ENCODE results near the gene NCKAP1. TPM values are rescaled to one million over a fixed set of nuclear protein-coding genes. Genes with fewer than 3 reads are reported as not detected.
"Not testable (repeated sequence)": the region's sequence is repeated elsewhere in the genome, so short reads cannot be mapped to it uniquely, and the experiment has no call there.

NCKAP1 gene
- total RNA-seq, 5 donors from 2014 or later (not counting 1 experiment from before 2014, with no cell fraction given), result 2.6 to 7.6 (median 4.9) TPM

DNA sequence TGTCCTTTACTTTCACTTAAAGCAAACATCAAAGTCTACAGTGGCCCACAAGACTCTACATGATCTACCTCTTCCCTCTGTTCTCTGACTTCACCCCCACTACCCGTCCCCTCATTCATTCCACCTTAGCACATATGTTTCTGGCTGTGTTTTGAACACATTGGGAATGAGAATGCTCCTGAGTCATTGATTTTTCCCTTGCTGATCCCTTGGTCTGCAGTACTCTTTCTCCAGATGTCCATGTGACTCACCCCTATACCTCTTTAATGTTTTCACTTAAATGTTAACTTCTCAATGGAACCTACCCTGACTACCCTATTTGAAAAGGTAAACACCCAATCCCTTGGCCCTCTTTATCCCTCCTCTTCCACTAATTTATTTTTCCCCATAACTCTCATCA, 141.1 kb downstream of the NCKAP1 start:
- POLR2A ChIA-PET, result no interaction called here
- CTCF ChIA-PET, result no interaction called here
- H3K9me3 ChIP-seq, result no peaks in the 10 kb centered on the region
- Mint-ChIP-seq H3K27me3 (peaks cover 0 to 11% of the 10 kb centered on the region in 2 donors), H3K9me3 (no peaks in the 10 kb centered on the region), H3K4me1 (peaks cover 0 to 5% (median 0%) of the 10 kb centered on the region in 3 donors), H3K36me3 (no peaks in the 10 kb centered on the region), H3K4me3 (no peak overlapping the region), H3K27ac (no peak overlapping the region)
- H3K36me3 ChIP-seq (ENCODE audit: control insufficient read depth in 2 of 2, extremely low read depth in 1 of 2, insufficient read depth in 1 of 2, low read length in 1 of 2), result no peaks in the 10 kb centered on the region
- no peak overlapping the region for H3K27ac ChIP-seq (ENCODE audit: low read length)
- peaks cover 0 to 6% of the 10 kb centered on the region in 2 experiments for H3K27me3 ChIP-seq (replicated peaks in 1 of 2; ENCODE audit: control insufficient read depth in 2 of 2, extremely low read depth in 1 of 2, insufficient read depth in 2 of 2, low read length in 1 of 2)
- ATAC-seq (replicated peaks in 1 of 4), result no peak
- WGBS (ENCODE audit: insufficient coverage), result no CpG with 5 or more reads among the region's 1 CpG
- H3K4me3 ChIP-seq (ENCODE audit: control insufficient read depth in 1 of 2, extremely low read depth in 1 of 2, low read length in 1 of 2), result no peak overlapping the region
- no peaks in the 10 kb centered on the region for H3K4me1 ChIP-seq (ENCODE audit: control insufficient read depth in 1 of 2, extremely low read depth in 1 of 2, insufficient read depth in 2 of 2, low read length in 2 of 2)
- DNase-seq, result no peak

DNA sequence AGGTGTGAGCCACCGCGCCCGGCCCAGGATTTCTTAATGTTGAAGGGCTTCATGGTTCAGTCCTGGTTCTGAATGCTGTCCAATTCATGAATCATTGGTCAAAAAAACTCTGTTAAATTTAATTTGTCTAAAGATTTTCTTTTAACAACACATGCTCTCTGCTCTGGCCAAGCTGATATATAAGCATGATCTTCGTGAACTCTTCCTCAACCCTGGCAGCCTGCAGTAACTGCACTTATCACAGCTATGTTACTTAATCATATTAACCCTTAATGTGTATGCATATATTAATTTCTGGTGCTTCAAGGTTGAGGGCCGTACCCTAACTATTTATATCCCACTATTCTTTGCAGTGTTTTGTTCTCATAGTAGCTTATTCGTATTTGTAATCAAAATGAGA, 142.5 kb downstream of the NCKAP1 start:
- no peaks in the 10 kb centered on the region for H3K9me3 Mint-ChIP-seq
- H3K27ac ChIP-seq (ENCODE audit: low read length), result no peak overlapping the region
- H3K4me3 ChIP-seq (ENCODE audit: control insufficient read depth in 1 of 2, extremely low read depth in 1 of 2, low read length in 1 of 2), result no peak overlapping the region
- peaks cover 0 to 5% (median 0%) of the 10 kb centered on the region in 3 donors for H3K4me1 Mint-ChIP-seq
- peaks cover 0 to 11% of the 10 kb centered on the region in 2 donors for H3K27me3 Mint-ChIP-seq
- DNase-seq (no peak), ATAC-seq (replicated peaks in 1 of 4) (no peak)
- H3K4me1 ChIP-seq (ENCODE audit: control insufficient read depth in 1 of 2, extremely low read depth in 1 of 2, insufficient read depth in 2 of 2, low read length in 2 of 2), result no peaks in the 10 kb centered on the region
- peaks cover 0 to 6% of the 10 kb centered on the region in 2 experiments for H3K27me3 ChIP-seq (replicated peaks in 1 of 2; ENCODE audit: control insufficient read depth in 2 of 2, extremely low read depth in 1 of 2, insufficient read depth in 2 of 2, low read length in 1 of 2)
- ChIA-PET CTCF (no interaction called here), POLR2A (no interaction called here)
- H3K36me3 ChIP-seq (ENCODE audit: control insufficient read depth in 2 of 2, extremely low read depth in 1 of 2, insufficient read depth in 1 of 2, low read length in 1 of 2), result no peaks in the 10 kb centered on the region
- WGBS (ENCODE audit: insufficient coverage), result 100% methylated on average over 3 of the region's 6 CpGs
- no peak overlapping the region for H3K27ac Mint-ChIP-seq
- H3K4me3 Mint-ChIP-seq, result no peak overlapping the region
- no peaks in the 10 kb centered on the region for H3K36me3 Mint-ChIP-seq
- H3K9me3 ChIP-seq, result no peaks in the 10 kb centered on the region

DNA sequence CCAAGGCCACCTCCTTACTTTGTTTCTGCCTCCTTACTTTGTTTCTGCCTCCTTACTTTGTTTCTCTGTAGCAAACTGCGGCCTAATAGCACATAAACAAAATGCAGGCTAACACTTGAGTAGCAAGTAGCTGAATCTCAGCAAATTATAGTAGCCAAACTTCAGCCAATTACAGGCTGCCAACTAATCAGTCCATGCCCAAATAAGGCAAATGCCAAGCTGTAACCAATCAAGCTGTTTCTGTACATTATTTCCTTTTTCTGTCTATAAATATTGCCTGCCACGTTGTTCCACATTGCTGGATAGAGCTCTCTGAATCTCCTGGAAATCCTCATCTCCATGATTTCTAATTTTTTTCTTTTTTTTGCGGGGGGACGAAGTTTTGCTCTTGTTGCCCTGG, 143.1 kb downstream of the NCKAP1 start:
- Histone ChIP-seq H3K4me1 (ENCODE audit: control insufficient read depth in 1 of 2, extremely low read depth in 1 of 2, insufficient read depth in 2 of 2, low read length in 2 of 2) (no peaks in the 10 kb centered on the region), H3K4me3 (ENCODE audit: control insufficient read depth in 1 of 2, extremely low read depth in 1 of 2, low read length in 1 of 2) (no peak overlapping the region), H3K9me3 (no peaks in the 10 kb centered on the region), H3K27ac (ENCODE audit: low read length) (no peak overlapping the region), H3K36me3 (ENCODE audit: control insufficient read depth in 2 of 2, extremely low read depth in 1 of 2, insufficient read depth in 1 of 2, low read length in 1 of 2) (no peaks in the 10 kb centered on the region), H3K27me3 (replicated peaks in 1 of 2; ENCODE audit: control insufficient read depth in 2 of 2, extremely low read depth in 1 of 2, insufficient read depth in 2 of 2, low read length in 1 of 2) (peaks cover 0 to 6% of the 10 kb centered on the region in 2 experiments)
- CTCF ChIA-PET, result no interaction called here
- Mint-ChIP-seq H3K4me3 (no peak overlapping the region), H3K27me3 (peaks cover 0 to 11% of the 10 kb centered on the region in 2 donors), H3K27ac (no peak overlapping the region), H3K9me3 (no peaks in the 10 kb centered on the region), H3K4me1 (peaks cover 0 to 5% (median 0%) of the 10 kb centered on the region in 3 donors), H3K36me3 (no peaks in the 10 kb centered on the region)
- 67% methylated on average over 2 of the region's 4 CpGs for WGBS (ENCODE audit: insufficient coverage)
- DNase-seq (no peak), ATAC-seq (replicated peaks in 1 of 4) (no peak)
- POLR2A ChIA-PET, result no interaction called here

DNA sequence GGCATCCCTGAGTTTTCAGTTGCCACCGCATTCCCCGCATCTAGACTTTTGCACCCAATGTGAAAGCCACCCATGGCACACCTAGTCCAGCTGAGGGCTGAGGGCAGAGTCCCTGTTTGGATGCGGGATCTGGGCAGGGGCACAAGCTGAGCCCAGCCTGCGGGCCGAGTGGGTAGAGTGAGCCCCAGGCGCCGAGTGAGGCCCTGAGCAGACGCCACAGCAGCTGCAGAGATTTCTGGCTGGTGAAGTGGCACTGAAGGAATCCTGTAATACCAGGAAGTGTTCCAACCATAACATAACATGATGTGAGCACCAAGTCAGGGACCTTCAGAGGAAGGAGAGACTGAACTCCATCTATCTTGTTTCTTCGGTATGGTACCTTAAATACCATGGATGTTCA, 144.1 kb downstream of the NCKAP1 start:
- Histone ChIP-seq H3K4me3 (ENCODE audit: control insufficient read depth in 1 of 2, extremely low read depth in 1 of 2, low read length in 1 of 2) (no peak overlapping the region), H3K27me3 (replicated peaks in 1 of 2; ENCODE audit: control insufficient read depth in 2 of 2, extremely low read depth in 1 of 2, insufficient read depth in 2 of 2, low read length in 1 of 2) (peaks cover 0 to 6% of the 10 kb centered on the region in 2 experiments), H3K36me3 (ENCODE audit: control insufficient read depth in 2 of 2, extremely low read depth in 1 of 2, insufficient read depth in 1 of 2, low read length in 1 of 2) (no peaks in the 10 kb centered on the region), H3K9me3 (no peaks in the 10 kb centered on the region), H3K4me1 (ENCODE audit: control insufficient read depth in 1 of 2, extremely low read depth in 1 of 2, insufficient read depth in 2 of 2, low read length in 2 of 2) (no peaks in the 10 kb centered on the region), H3K27ac (ENCODE audit: low read length) (no peak overlapping the region)
- Mint-ChIP-seq H3K4me1 (no peaks in the 10 kb centered on the region), H3K27ac (no peak overlapping the region), H3K36me3 (no peaks in the 10 kb centered on the region), H3K27me3 (peaks cover 0 to 8% of the 10 kb centered on the region in 2 donors), H3K4me3 (no peak overlapping the region), H3K9me3 (no peaks in the 10 kb centered on the region)
- CTCF ChIA-PET, result no interaction called here
- POLR2A ChIA-PET, result interaction anchor here in 1 of 2 donors (0.6 kb wide), 1 partner anchor 12 kb away, joined by 3 read pairs; no protein-coding TSS in a partner anchor
- ATAC-seq (replicated peaks in 1 of 4) (no peak), DNase-seq (no peak)
- 94% methylated on average over 6 of the region's 9 CpGs for WGBS (ENCODE audit: insufficient coverage)

DNA sequence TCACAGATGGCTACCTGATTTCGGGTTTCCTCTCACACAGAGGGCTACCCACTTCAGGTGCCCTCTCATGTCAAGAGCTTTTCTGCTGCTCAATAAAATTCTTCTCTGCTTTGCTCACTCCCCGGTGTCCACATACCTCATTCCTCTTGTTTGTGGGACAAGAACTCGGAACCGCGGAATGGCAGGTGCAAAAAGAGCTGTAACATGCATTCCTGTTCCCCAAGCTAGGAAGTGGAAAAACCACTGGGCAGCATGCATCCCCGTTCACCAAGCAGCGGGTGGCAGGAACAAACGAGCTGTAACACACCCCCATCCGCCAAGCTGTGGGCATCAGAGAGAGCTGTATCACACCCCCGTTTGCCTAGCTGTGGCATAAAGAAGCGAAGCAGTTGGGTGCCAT, 144.6 kb downstream of the NCKAP1 start:
- WGBS (ENCODE audit: insufficient coverage), result 84% methylated on average over 11 of the region's 11 CpGs
- Histone ChIP-seq H3K4me3 (ENCODE audit: control insufficient read depth in 1 of 2, extremely low read depth in 1 of 2, low read length in 1 of 2) (no peak overlapping the region), H3K27me3 (replicated peaks in 1 of 2; ENCODE audit: control insufficient read depth in 2 of 2, extremely low read depth in 1 of 2, insufficient read depth in 2 of 2, low read length in 1 of 2) (peaks cover 0 to 6% of the 10 kb centered on the region in 2 experiments), H3K9me3 (no peaks in the 10 kb centered on the region), H3K27ac (ENCODE audit: low read length) (no peak overlapping the region), H3K36me3 (ENCODE audit: control insufficient read depth in 2 of 2, extremely low read depth in 1 of 2, insufficient read depth in 1 of 2, low read length in 1 of 2) (no peaks in the 10 kb centered on the region), H3K4me1 (ENCODE audit: control insufficient read depth in 1 of 2, extremely low read depth in 1 of 2, insufficient read depth in 2 of 2, low read length in 2 of 2) (no peaks in the 10 kb centered on the region)
- Mint-ChIP-seq H3K4me3 (no peak overlapping the region), H3K4me1 (no peaks in the 10 kb centered on the region), H3K27me3 (peaks cover 0 to 8% of the 10 kb centered on the region in 2 donors), H3K27ac (no peak overlapping the region), H3K36me3 (no peaks in the 10 kb centered on the region), H3K9me3 (no peaks in the 10 kb centered on the region)
- DNase-seq, result no peak
- CTCF ChIA-PET, result no interaction called here
- POLR2A ChIA-PET, result interaction anchor here in 1 of 2 donors (0.6 kb wide), 1 partner anchor 13 kb away, joined by 3 read pairs; no protein-coding TSS in a partner anchor
- ATAC-seq (replicated peaks in 1 of 4), result no peak

DNA sequence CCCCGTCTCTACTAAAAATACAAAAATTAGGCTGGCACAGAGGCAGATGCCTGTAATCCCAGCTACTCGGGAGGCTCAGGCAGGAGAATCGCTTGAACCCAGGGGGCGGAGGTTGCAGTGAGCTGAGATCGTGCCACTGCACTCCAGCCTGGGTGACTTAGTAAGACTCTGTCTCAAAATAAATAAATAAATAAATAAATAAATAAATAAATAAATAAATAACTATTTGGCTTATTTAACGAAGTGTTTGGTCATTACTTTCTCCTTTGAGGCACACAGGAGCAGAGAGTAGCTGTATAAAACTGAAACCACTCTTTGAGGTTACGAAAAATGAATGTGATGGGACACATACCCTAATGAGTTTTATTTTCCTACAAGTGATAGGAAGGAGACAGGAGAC, 145.2 kb downstream of the NCKAP1 start:
- H3K27ac ChIP-seq (ENCODE audit: low read length); DNase-seq; H3K9me3 Mint-ChIP-seq; H3K9me3 ChIP-seq; CTCF ChIA-PET; ATAC-seq (replicated peaks in 1 of 4); H3K4me3 Mint-ChIP-seq; H3K27ac Mint-ChIP-seq; H3K36me3 Mint-ChIP-seq; H3K4me3 ChIP-seq (ENCODE audit: control insufficient read depth in 1 of 2, extremely low read depth in 1 of 2, low read length in 1 of 2); H3K4me1 ChIP-seq (ENCODE audit: control insufficient read depth in 1 of 2, extremely low read depth in 1 of 2, insufficient read depth in 2 of 2, low read length in 2 of 2); H3K4me1 Mint-ChIP-seq; H3K27me3 Mint-ChIP-seq; POLR2A ChIA-PET; H3K36me3 ChIP-seq (ENCODE audit: control insufficient read depth in 2 of 2, extremely low read depth in 1 of 2, insufficient read depth in 1 of 2, low read length in 1 of 2); H3K27me3 ChIP-seq (replicated peaks in 1 of 2; ENCODE audit: control insufficient read depth in 2 of 2, extremely low read depth in 1 of 2, insufficient read depth in 2 of 2, low read length in 1 of 2): not testable (repeated sequence)
- 100% methylated on average over 2 of the region's 7 CpGs for WGBS (ENCODE audit: insufficient coverage)

DNA sequence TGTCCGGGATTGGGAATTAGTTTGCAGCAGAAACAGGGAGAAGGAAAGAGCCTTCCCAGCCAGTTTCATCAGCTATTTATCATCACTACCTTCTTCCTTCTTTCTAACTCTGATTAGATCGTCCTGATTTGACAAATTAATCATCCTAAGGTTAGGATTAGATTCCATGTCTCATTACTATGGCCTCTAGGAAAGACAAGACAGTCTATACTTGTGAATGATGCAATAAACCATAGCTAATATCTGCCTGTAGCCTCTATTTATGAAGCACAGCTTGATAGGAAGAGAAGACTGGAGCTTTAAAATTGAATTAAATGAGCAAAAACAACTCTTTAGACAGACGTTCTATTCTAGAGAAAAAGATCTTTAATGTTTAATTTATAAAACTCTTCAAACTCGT, 146.6 kb downstream of the NCKAP1 start:
- no peaks in the 10 kb centered on the region for H3K4me1 Mint-ChIP-seq
- no peak for ATAC-seq (replicated peaks in 1 of 4)
- Histone ChIP-seq H3K9me3 (no peaks in the 10 kb centered on the region), H3K27me3 (replicated peaks in 1 of 2; ENCODE audit: control insufficient read depth in 2 of 2, extremely low read depth in 1 of 2, insufficient read depth in 2 of 2, low read length in 1 of 2) (peaks cover 0 to 6% of the 10 kb centered on the region in 2 experiments), H3K4me3 (ENCODE audit: control insufficient read depth in 1 of 2, extremely low read depth in 1 of 2, low read length in 1 of 2) (no peak overlapping the region), H3K4me1 (ENCODE audit: control insufficient read depth in 1 of 2, extremely low read depth in 1 of 2, insufficient read depth in 2 of 2, low read length in 2 of 2) (no peaks in the 10 kb centered on the region), H3K27ac (ENCODE audit: low read length) (no peak overlapping the region), H3K36me3 (ENCODE audit: control insufficient read depth in 2 of 2, extremely low read depth in 1 of 2, insufficient read depth in 1 of 2, low read length in 1 of 2) (no peaks in the 10 kb centered on the region)
- ChIA-PET POLR2A (no interaction called here), CTCF (interaction anchor here in 1 of 2 donors (0.6 kb wide), 2 partner anchors 20 to 1468 kb away, joined by 3 to 6 read pairs; no protein-coding TSS in a partner anchor)
- peaks cover 0 to 4% of the 10 kb centered on the region in 2 donors for H3K27me3 Mint-ChIP-seq
- WGBS (ENCODE audit: insufficient coverage), result no CpG with 5 or more reads among the region's 4 CpGs
- no peak for DNase-seq
- no peaks in the 10 kb centered on the region for H3K36me3 Mint-ChIP-seq
- no peak overlapping the region for H3K4me3 Mint-ChIP-seq
- H3K9me3 Mint-ChIP-seq, result no peaks in the 10 kb centered on the region
- H3K27ac Mint-ChIP-seq, result no peak overlapping the region
